HCT116 (cell line): ENCODE results near the gene RNF8. TPM values are rescaled to one million over a fixed set of nuclear protein-coding genes. Genes with fewer than 3 reads are reported as not detected.

Experiments used
- ATAC-seq: fragments of 200-7000 bp; cut with Tn5 transposase; 2 replicates; pipeline ENCODE4 v1.9.1; 2020; ENCODE audit warnings: mild to moderate bottlenecking, moderate library complexity
- BruUV-seq: library from RNA; stranded (reverse); fragments of 400-500 nt; replicated peaks from 2 replicates; lab custom pipeline; 2021; lab: Mats Ljungman, UMichigan
- CTCF ChIA-PET: fragments of 300-600 bp; sonication (Branson Sonifier 250); formaldehyde crosslinking; loops from one replicate; lab custom pipeline; 2021; ENCODE audit warnings: antibody characterized with exemption; lab: Charles Lee
- POLR2A ChIA-PET: fragments of 300-600, 350-600 bp; sonication (Branson Sonifier 250); formaldehyde crosslinking; loops from one replicate; lab custom pipeline; 2021; ENCODE audit warnings: antibody characterized with exemption; lab: Charles Lee
- RAD21 ChIA-PET, 2 experiments: fragments of 300-600 bp; sonication (Branson Sonifier 250); formaldehyde crosslinking; loops; one replicate each; lab custom pipeline; 2023; ENCODE audit warnings: low total read pairs in 2 of 2; ENCODE audit not compliant: uncharacterized antibody in 2 of 2, unreplicated experiment in 2 of 2, low non-redundant PET in 1 of 2; lab: Charles Lee
- DNase-seq: peaks from one replicate; pipeline ENCODE4 v3.0.0-alpha.2; 2010; ENCODE audit warnings: low read depth, low spot score
- H2AFZ ChIP-seq: fragments of 200-600 bp; shearing (Covaris generic), sonication (generic); 2 replicates; pipeline ENCODE4 v1.6.1; 2017; ENCODE audit warnings: low read depth, mixed run types, mixed read lengths, antibody characterized with exemption, low read length; ENCODE audit not compliant: poor library complexity, severe bottlenecking
- H3K27ac ChIP-seq: 2 replicates; pipeline ENCODE4 v1.5.1; 2012; ENCODE audit warnings: low read depth, low read length
- H3K27me3 ChIP-seq: fragments of 200-600 bp; sonication (generic); 2 replicates; pipeline ENCODE4 v1.6.1; 2016; ENCODE audit warnings: mixed run types, low read length, mixed read lengths; ENCODE audit not compliant: insufficient read depth
- H3K36me3 ChIP-seq, 2 experiments: fragments of 200-500 bp in 1 of 2; fragments of 200-600 bp in 1 of 2; sonication (Bioruptor generic) in 1 of 2; sonication (generic) in 1 of 2; 2 replicates each; pipeline versions ENCODE4 v1.5.1 to v1.6.1; 2014 to 2016; ENCODE audit warnings: low read length in 2 of 2, inconsistent platforms in 1 of 2, mixed read lengths in 1 of 2, mixed run types in 1 of 2; ENCODE audit not compliant: insufficient read depth in 2 of 2, control insufficient read depth in 1 of 2
- H3K4me1 ChIP-seq, 2 experiments: fragments of 200-600 bp in 1 of 2; sonication (generic) in 1 of 2; 2 replicates each; pipeline versions ENCODE4 v1.5.1 to v1.6.1; 2012 to 2017; ENCODE audit warnings: low read length in 2 of 2, inconsistent platforms in 1 of 2, mild to moderate bottlenecking in 1 of 2, mixed read lengths in 1 of 2, mixed run types in 1 of 2, moderate library complexity in 1 of 2; ENCODE audit not compliant: insufficient read depth in 2 of 2, control insufficient read depth in 1 of 2
- H3K4me2 ChIP-seq: fragments of 200-600 bp; sonication (generic); 2 replicates; pipeline ENCODE4 v1.6.1; 2017; ENCODE audit warnings: mixed run types, low read length, mixed read lengths
- H3K4me3 ChIP-seq, 2 experiments: fragments of 200-600 bp in 1 of 2; sonication (generic) in 1 of 2; replicated peaks in 1 of 2; 2 replicates each; pipeline ENCODE4 v1.5.1; 2011 to 2016; ENCODE audit warnings: low read length in 2 of 2, control low read depth in 1 of 2, low read depth in 1 of 2, mild to moderate bottlenecking in 1 of 2, mixed read lengths in 1 of 2, mixed run types in 1 of 2
- H3K79me2 ChIP-seq: fragments of 200-600 bp; sonication (generic); 2 replicates; pipeline ENCODE4 v1.6.1; 2017; ENCODE audit warnings: mild to moderate bottlenecking, mixed run types, low read length, moderate library complexity, mixed read lengths; ENCODE audit not compliant: insufficient read depth
- H3K9ac ChIP-seq: fragments of 200-600 bp; sonication (generic); 2 replicates; pipeline ENCODE4 v1.6.1; 2016; ENCODE audit warnings: low read length, mixed read lengths
- H3K9me2 ChIP-seq: fragments of 200-600 bp; sonication (generic), shearing (Covaris generic); 2 replicates; pipeline ENCODE4 v1.6.1; 2017; ENCODE audit warnings: mixed run types, mild to moderate bottlenecking, moderate library complexity; ENCODE audit not compliant: insufficient read depth
- H3K9me3 ChIP-seq, 2 experiments: fragments of 200-500 bp in 1 of 2; fragments of 200-600 bp in 1 of 2; sonication (Bioruptor generic) in 1 of 2; sonication (generic) in 1 of 2; 2 replicates each; pipeline ENCODE4 v1.6.1; 2014 to 2017; ENCODE audit warnings: low read length in 2 of 2, mixed read lengths in 2 of 2, inconsistent platforms in 1 of 2, low read depth in 1 of 2, mild to moderate bottlenecking in 1 of 2, mixed run types in 1 of 2, moderate library complexity in 1 of 2; ENCODE audit not compliant: control insufficient read depth in 1 of 2, insufficient read depth in 1 of 2
- H4K20me1 ChIP-seq: fragments of 200-600 bp; sonication (generic), shearing (Covaris generic); 2 replicates; pipeline ENCODE4 v1.6.1; 2017; ENCODE audit warnings: mixed run types, mild to moderate bottlenecking, moderate library complexity; ENCODE audit not compliant: insufficient read depth
- CBX3 ChIP-seq: IDR thresholded peaks from 2 replicates; pipeline ENCODE4 v1.6.1; 2012; ENCODE audit warnings: low read depth
- CEBPB ChIP-seq: IDR thresholded peaks from 2 replicates; pipeline ENCODE4 v1.6.1; 2012; ENCODE audit warnings: low read depth
- CTCF ChIP-seq, 3 experiments: fragments of 200-600 bp in 1 of 3; sonication (generic) in 1 of 3; IDR thresholded peaks in 2 of 3; conservative IDR thresholded peaks in 1 of 3; 2 replicates each; pipeline ENCODE4 v1.5.1; 2012 to 2017; ENCODE audit warnings: low read depth in 2 of 3, low read length in 2 of 3, antibody characterized with exemption in 1 of 3, borderline replicate concordance in 1 of 3, control low read depth in 1 of 3, mild to moderate bottlenecking in 1 of 3, mixed read lengths in 1 of 3, mixed run types in 1 of 3, moderate library complexity in 1 of 3; ENCODE audit not compliant: insufficient read depth in 1 of 3
- EGR1 ChIP-seq: IDR thresholded peaks from 2 replicates; pipeline ENCODE4 v1.6.1; 2012; ENCODE audit warnings: low read depth
- ELF1 ChIP-seq: IDR thresholded peaks from 2 replicates; pipeline ENCODE4 v1.6.1; 2012; ENCODE audit warnings: low read depth, borderline replicate concordance
- EZH2phosphoT487 ChIP-seq: fragments of 200-600 bp; IDR thresholded peaks from 2 replicates; pipeline ENCODE4 v1.6.1; 2018; ENCODE audit warnings: antibody characterized with exemption, borderline replicate concordance
- FOSL1 ChIP-seq: IDR thresholded peaks from 2 replicates; pipeline ENCODE4 v1.6.1; 2012; ENCODE audit warnings: low read depth
- JUND ChIP-seq: IDR thresholded peaks from 2 replicates; pipeline ENCODE4 v1.6.1; 2012
- MAX ChIP-seq: IDR thresholded peaks from 2 replicates; pipeline ENCODE4 v1.6.1; 2012
- POLR2A ChIP-seq: IDR thresholded peaks from 2 replicates; pipeline ENCODE4 v1.7.0; 2011; ENCODE audit warnings: borderline replicate concordance; ENCODE audit not compliant: insufficient read depth, insufficient read length; ENCODE audit errors: extremely low read depth
- RAD21 ChIP-seq: IDR thresholded peaks from 2 replicates; pipeline ENCODE4 v1.6.1; 2012; ENCODE audit warnings: low read depth, mild to moderate bottlenecking
- REST ChIP-seq: IDR thresholded peaks from 2 replicates; pipeline ENCODE4 v1.6.1; 2012; ENCODE audit warnings: low read depth
- SIN3A ChIP-seq: IDR thresholded peaks from 2 replicates; pipeline ENCODE4 v1.6.1; 2012; ENCODE audit warnings: low read depth
- SP1 ChIP-seq: IDR thresholded peaks from 2 replicates; pipeline ENCODE4 v1.6.1; 2012; ENCODE audit warnings: low read depth
- SRF ChIP-seq: IDR thresholded peaks from 2 replicates; pipeline ENCODE4 v1.6.1; 2012; ENCODE audit warnings: low read depth
- TCF7L2 ChIP-seq: IDR thresholded peaks from 2 replicates; pipeline ENCODE4 v1.7.0; 2011; ENCODE audit warnings: borderline replicate concordance, inconsistent platforms; ENCODE audit not compliant: insufficient read depth, insufficient read length; ENCODE audit errors: extremely low read depth
- ZFX ChIP-seq: fragments of 450-650 bp; IDR thresholded peaks from 2 replicates; pipeline ENCODE4 v1.6.1; 2017
- ZNF274 ChIP-seq: fragments of 200-500 bp; sonication (Bioruptor generic); IDR thresholded peaks from 2 replicates; pipeline ENCODE4 v1.6.1; 2014; ENCODE audit warnings: mild to moderate bottlenecking, low read depth, low read length, inconsistent platforms
- intact Hi-C: fragments of 100-400 bp; cut with micrococcal nuclease; formaldehyde crosslinking; loops from 2 replicates; pipeline ENCODE4 v1.10.0; 2022
- total RNA-seq: library from RNA; stranded (reverse); gene quantifications from one replicate; pipeline ENCODE4 v1.2.1, GENCODE V29; 2021; ENCODE audit not compliant: unreplicated experiment
- TF ChIP-seq, protein P1 (sequence below): IDR thresholded peaks from 2 replicates; pipeline ENCODE4 v1.6.1; 2011; ENCODE audit warnings: mild to moderate bottlenecking, low read length, moderate library complexity; ENCODE audit not compliant: insufficient replicate concordance; ENCODE audit errors: extremely low read depth
- TF ChIP-seq, protein P2 (sequence below): IDR thresholded peaks from 2 replicates; pipeline ENCODE4 v1.6.1; 2012

RNF8 gene
- total RNA-seq, 1 experiment from 2014 or later = 28.0 TPM

- no peak overlapping the region for H3K27ac ChIP-seq
- H3K36me3 ChIP-seq = peaks cover 16 to 19% of the 10 kb centered on the region in 2 experiments; a peak in 3 of 4 replicates
- H3K4me1 ChIP-seq = peaks cover 0 to 22% of the 10 kb centered on the region in 2 experiments; a peak in 2 of 4 replicates
- ChIA-PET POLR2A (no interaction called here), CTCF (interaction anchor here (0.6 kb wide), 1 partner anchor 56 kb away, joined by 3 read pairs; no protein-coding TSS in a partner anchor), RAD21 (no interaction called here)
- no peaks in the 10 kb centered on the region for H3K9me2 ChIP-seq
- TF ChIP-seq CTCF (IDR thresholded peaks at IDR 0.05 in 2 of 3, conservative IDR thresholded peaks at IDR 0.05 in 1 of 3; ENCODE audit: borderline replicate concordance in 1 of 3, insufficient read depth in 1 of 3, low read depth in 2 of 3, low read length in 2 of 3) (no peak), EGR1 (no peak), TCF7L2 (no peak), SIN3A (no peak), CBX3 (no peak), ZNF274 (no peak), JUND (no peak), RAD21 (no peak), SP1 (no peak), SRF (no peak), ELF1 (no peak), MAX (no peak), POLR2A (no peak), REST (no peak), CEBPB (no peak), FOSL1 (no peak), EZH2phosphoT487 (no peak), ZFX (no peak)
- TF ChIP-seq, protein P1, sequence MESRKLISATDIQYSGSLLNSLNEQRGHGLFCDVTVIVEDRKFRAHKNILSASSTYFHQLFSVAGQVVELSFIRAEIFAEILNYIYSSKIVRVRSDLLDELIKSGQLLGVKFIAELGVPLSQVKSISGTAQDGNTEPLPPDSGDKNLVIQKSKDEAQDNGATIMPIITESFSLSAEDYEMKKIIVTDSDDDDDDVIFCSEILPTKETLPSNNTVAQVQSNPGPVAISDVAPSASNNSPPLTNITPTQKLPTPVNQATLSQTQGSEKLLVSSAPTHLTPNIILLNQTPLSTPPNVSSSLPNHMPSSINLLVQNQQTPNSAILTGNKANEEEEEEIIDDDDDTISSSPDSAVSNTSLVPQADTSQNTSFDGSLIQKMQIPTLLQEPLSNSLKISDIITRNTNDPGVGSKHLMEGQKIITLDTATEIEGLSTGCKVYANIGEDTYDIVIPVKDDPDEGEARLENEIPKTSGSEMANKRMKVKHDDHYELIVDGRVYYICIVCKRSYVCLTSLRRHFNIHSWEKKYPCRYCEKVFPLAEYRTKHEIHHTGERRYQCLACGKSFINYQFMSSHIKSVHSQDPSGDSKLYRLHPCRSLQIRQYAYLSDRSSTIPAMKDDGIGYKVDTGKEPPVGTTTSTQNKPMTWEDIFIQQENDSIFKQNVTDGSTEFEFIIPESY = no peak
- TF ChIP-seq, protein P2, sequence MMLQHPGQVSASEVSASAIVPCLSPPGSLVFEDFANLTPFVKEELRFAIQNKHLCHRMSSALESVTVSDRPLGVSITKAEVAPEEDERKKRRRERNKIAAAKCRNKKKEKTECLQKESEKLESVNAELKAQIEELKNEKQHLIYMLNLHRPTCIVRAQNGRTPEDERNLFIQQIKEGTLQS = no peak
- no peak overlapping the region for H2AFZ ChIP-seq
- no peak for DNase-seq
- H3K79me2 ChIP-seq = no peaks in the 10 kb centered on the region
- intact Hi-C loops = loop anchor here (10.0 kb wide), 1 partner anchor 374 kb away; the partner anchor contains the start of gene MDGA1
- no TSS peak for BruUV-seq
- no peak overlapping the region for H3K4me2 ChIP-seq
- no peak overlapping the region for H3K4me3 ChIP-seq
- H3K9me3 ChIP-seq = no peaks in the 10 kb centered on the region
- no peak for ATAC-seq
- no peaks in the 10 kb centered on the region for H3K27me3 ChIP-seq
- H3K9ac ChIP-seq = no peak overlapping the region
- no peaks in the 10 kb centered on the region for H4K20me1 ChIP-seq
Observed at GRCh38 chr6:37321101-37321500, 32.7 kb upstream of the RNF8 start.
